Panc1 (cell line): Measurements from ENCODE around the gene CELA2B. TPM values are rescaled to one million over a fixed set of nuclear protein-coding genes. Genes with fewer than 3 reads are reported as not detected.
"Not testable (repeated sequence)": the region's sequence is repeated elsewhere in the genome, so short reads cannot be mapped to it uniquely, and the experiment has no call there.

Source experiments
- ATAC-seq: fragments of 200-7000 bp; cut with Tn5 transposase; 2 replicates; pipeline ENCODE4 v1.9.1; 2020; ENCODE audit warnings: mild to moderate bottlenecking, moderate library complexity
- BruUV-seq: library from RNA; stranded (reverse); fragments of 400-500 nt; replicated peaks from 2 replicates; lab custom pipeline; 2021; lab: Mats Ljungman, UMichigan
- CTCF ChIA-PET: fragments of 300-600 bp; sonication (Branson Sonifier 250); formaldehyde crosslinking; loops from one replicate; lab custom pipeline; 2022; ENCODE audit warnings: antibody characterized with exemption; lab: Charles Lee
- POLR2A ChIA-PET: fragments of 300-600 bp; sonication (Branson Sonifier 250); formaldehyde crosslinking; loops from one replicate; lab custom pipeline; 2022; ENCODE audit warnings: antibody characterized with exemption; lab: Charles Lee
- DNase-seq: peaks from one replicate; pipeline ENCODE4 v3.0.0-alpha.2; 2010; ENCODE audit warnings: low read depth, low spot score
- H3K27ac ChIP-seq: 2 replicates; pipeline ENCODE4 v1.5.1; 2011; ENCODE audit warnings: mild to moderate bottlenecking, low read length, inconsistent platforms
- H3K27me3 ChIP-seq: fragments of 200-500 bp; sonication (Bioruptor generic); 2 replicates; pipeline ENCODE4 v1.6.0; 2014; ENCODE audit warnings: low read length, inconsistent platforms; ENCODE audit not compliant: control insufficient read depth, insufficient read depth
- H3K36me3 ChIP-seq: fragments of 200-500 bp; sonication (Bioruptor generic); 2 replicates; pipeline ENCODE4 v1.5.1; 2014; ENCODE audit warnings: inconsistent platforms, mild to moderate bottlenecking, low read length, moderate library complexity; ENCODE audit not compliant: control insufficient read depth, insufficient read depth
- H3K4me1 ChIP-seq: 2 replicates; pipeline ENCODE4 v1.5.1; 2011; ENCODE audit warnings: inconsistent platforms, mild to moderate bottlenecking, low read length, moderate library complexity; ENCODE audit not compliant: control insufficient read depth, insufficient read depth
- H3K4me3 ChIP-seq, 2 experiments: 2 replicates each; pipeline ENCODE4 v1.5.1; 2011 to 2012; ENCODE audit warnings: low read depth in 2 of 2, low read length in 2 of 2, mild to moderate bottlenecking in 2 of 2, inconsistent platforms in 1 of 2, moderate library complexity in 1 of 2
- H3K9me3 ChIP-seq: fragments of 200-500 bp; sonication (Bioruptor generic); 2 replicates; pipeline ENCODE4 v1.5.1; 2014; ENCODE audit warnings: low read depth, mild to moderate bottlenecking, inconsistent platforms, low read length, moderate library complexity; ENCODE audit not compliant: control insufficient read depth, insufficient read depth
- POLR2AphosphoS5 ChIP-seq: IDR thresholded peaks from 2 replicates; pipeline ENCODE4 v1.6.1; 2012; ENCODE audit warnings: mild to moderate bottlenecking, low read depth, low read length, moderate library complexity
- REST ChIP-seq, 2 experiments: IDR thresholded peaks; 2 replicates each; pipeline ENCODE4 v1.6.1; 2011 to 2012; ENCODE audit warnings: low read depth in 2 of 2, control low read depth in 1 of 2, low read length in 1 of 2, mild to moderate bottlenecking in 1 of 2, moderate library complexity in 1 of 2; ENCODE audit not compliant: insufficient read depth in 1 of 2
- SIN3A ChIP-seq: IDR thresholded peaks from 2 replicates; pipeline ENCODE4 v1.6.1; 2012; ENCODE audit warnings: low read depth, mild to moderate bottlenecking, low read length, moderate library complexity, borderline replicate concordance; ENCODE audit not compliant: insufficient read depth
- TCF7L2 ChIP-seq: IDR thresholded peaks from 2 replicates; pipeline ENCODE4 v1.6.1; 2011; ENCODE audit warnings: mild to moderate bottlenecking, low read depth, low read length, inconsistent platforms
- in situ Hi-C: cut with HindIII; loops from 2 replicates; pipeline ENCODE4 v1.10.0; 2016; ENCODE audit warnings: low sequenced_read_pairs, low pct_unique_long_range_greater_than_20kb
- intact Hi-C: fragments of 100-400 bp; cut with micrococcal nuclease; formaldehyde crosslinking; loops from one replicate; pipeline ENCODE4 v1.10.0; 2022; ENCODE audit not compliant: unreplicated experiment
- total RNA-seq: library from RNA; stranded (reverse); gene quantifications from one replicate; pipeline ENCODE4 v1.2.1, GENCODE V29; 2021; ENCODE audit not compliant: unreplicated experiment
- TF ChIP-seq, protein P1 (sequence below): fragments of 450-650 bp; IDR thresholded peaks from 2 replicates; pipeline ENCODE4 v1.5.1; 2017; ENCODE audit warnings: mild to moderate bottlenecking

The CELA2B gene
- total RNA-seq, 1 experiment from 2014 or later, result not detected

- Histone ChIP-seq H3K4me1 (no peaks in the 10 kb centered on the region), H3K27me3 (no peaks in the 10 kb centered on the region), H3K9me3 (no peaks in the 10 kb centered on the region), H3K4me3 (no peak overlapping the region), H3K36me3 (no peaks in the 10 kb centered on the region), H3K27ac (no peak overlapping the region)
- intact Hi-C loops, result no loop called here
- ChIA-PET CTCF (no interaction called here), POLR2A (no interaction called here)
- ATAC-seq, result no peak
- TF ChIP-seq TCF7L2 (no peak), POLR2AphosphoS5 (no peak), REST (IDR thresholded peaks at IDR 0.05; ENCODE audit: insufficient read depth in 1 of 2, low read depth in 2 of 2, low read length in 1 of 2) (no peak), SIN3A (no peak)
- TF ChIP-seq, protein P1, sequence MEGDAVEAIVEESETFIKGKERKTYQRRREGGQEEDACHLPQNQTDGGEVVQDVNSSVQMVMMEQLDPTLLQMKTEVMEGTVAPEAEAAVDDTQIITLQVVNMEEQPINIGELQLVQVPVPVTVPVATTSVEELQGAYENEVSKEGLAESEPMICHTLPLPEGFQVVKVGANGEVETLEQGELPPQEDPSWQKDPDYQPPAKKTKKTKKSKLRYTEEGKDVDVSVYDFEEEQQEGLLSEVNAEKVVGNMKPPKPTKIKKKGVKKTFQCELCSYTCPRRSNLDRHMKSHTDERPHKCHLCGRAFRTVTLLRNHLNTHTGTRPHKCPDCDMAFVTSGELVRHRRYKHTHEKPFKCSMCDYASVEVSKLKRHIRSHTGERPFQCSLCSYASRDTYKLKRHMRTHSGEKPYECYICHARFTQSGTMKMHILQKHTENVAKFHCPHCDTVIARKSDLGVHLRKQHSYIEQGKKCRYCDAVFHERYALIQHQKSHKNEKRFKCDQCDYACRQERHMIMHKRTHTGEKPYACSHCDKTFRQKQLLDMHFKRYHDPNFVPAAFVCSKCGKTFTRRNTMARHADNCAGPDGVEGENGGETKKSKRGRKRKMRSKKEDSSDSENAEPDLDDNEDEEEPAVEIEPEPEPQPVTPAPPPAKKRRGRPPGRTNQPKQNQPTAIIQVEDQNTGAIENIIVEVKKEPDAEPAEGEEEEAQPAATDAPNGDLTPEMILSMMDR, result no peak
- in situ Hi-C loops, result no loop called here
- no peak for DNase-seq
- BruUV-seq, result no TSS peak
Observed at GRCh38 chr1:15483971-15484370, 8.1 kb downstream of the CELA2B start.

DNA sequence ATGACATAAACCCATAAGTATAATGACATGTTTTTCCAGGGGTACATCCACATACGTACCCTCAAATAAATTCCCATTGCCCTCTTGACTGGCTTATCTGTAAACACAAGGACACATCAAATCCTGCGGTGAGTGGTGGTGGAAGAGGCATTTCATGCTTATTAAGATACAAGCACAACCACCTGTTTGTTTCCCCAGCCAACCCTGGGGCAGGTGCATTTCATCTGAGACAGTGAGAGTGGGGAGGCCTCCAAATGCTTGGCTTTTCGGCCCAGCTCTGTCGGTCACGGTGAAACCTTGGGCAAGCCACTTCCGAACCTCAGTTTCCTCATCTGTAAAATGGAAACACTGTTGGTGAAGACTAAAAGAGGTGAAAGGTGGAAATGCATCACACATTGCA lies 8.5 kb downstream of the CELA2B start:
- CTCF ChIA-PET, BruUV-seq, H3K27me3 ChIP-seq, ATAC-seq, H3K27ac ChIP-seq, H3K4me1 ChIP-seq, H3K36me3 ChIP-seq, in situ Hi-C loops, H3K9me3 ChIP-seq, H3K4me3 ChIP-seq, POLR2A ChIA-PET, intact Hi-C loops, DNase-seq: not testable (repeated sequence)

DNA sequence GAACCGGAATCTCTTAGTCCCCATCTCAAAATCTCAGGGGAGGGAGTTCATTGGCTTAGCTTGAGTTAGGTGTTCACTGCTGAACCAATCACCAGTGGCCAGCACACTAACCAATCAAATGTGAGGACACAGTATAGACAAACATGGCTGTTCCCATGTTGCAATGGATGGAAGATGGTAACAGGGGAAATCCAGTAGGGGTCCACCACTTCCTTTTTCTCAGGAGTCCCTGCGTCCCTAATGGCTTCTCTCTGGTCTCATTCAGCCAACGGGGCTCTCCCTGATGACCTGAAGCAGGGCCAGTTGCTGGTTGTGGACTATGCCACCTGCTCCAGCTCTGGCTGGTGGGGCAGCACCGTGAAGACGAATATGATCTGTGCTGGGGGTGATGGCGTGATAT lies 9.7 kb downstream of the CELA2B start:
- Histone ChIP-seq H3K4me1 (no peaks in the 10 kb centered on the region), H3K27ac (no peak overlapping the region), H3K4me3 (no peak overlapping the region), H3K27me3 (no peaks in the 10 kb centered on the region), H3K9me3 (no peaks in the 10 kb centered on the region), H3K36me3 (no peaks in the 10 kb centered on the region)
- in situ Hi-C loops (no loop called here), intact Hi-C loops (no loop called here)
- POLR2A ChIA-PET, result no interaction called here
- DNase-seq, result no peak
- ATAC-seq, result no peak
- TF ChIP-seq, protein P1, result no peak
- TF ChIP-seq TCF7L2, result no peak
- no peak for TF ChIP-seq SIN3A
- no peak for TF ChIP-seq POLR2AphosphoS5
- TF ChIP-seq REST (IDR thresholded peaks at IDR 0.05; ENCODE audit: insufficient read depth in 1 of 2, low read depth in 2 of 2, low read length in 1 of 2), result no peak
- CTCF ChIA-PET, result no interaction called here
- no TSS peak for BruUV-seq
